Measurements from ENCODE around the gene MUC7.

DNA sequence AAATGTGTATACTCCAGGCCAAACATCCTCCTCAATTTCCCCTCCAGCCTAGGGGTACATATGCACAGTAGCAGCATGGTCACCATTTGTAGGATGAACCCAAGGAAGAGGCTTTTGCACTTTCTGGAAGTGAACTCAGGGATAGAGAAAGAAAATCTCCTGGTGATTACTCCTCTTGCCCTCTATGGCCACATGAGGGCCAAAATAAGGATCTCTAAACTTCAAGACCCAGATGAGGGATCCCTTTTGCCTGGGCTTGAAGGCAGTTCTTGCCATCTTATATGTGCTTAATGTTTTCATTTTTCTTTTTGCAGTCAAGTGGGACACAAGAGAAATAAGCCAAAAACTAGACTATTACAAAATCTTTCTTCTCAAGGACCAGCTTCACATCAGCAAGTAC, 29.5 kb upstream of the MUC7 start:
- TF ChIP-seq TAF1 (CRISPR knock-in tag; IDR thresholded peaks at IDR 0.05) (no peak), ZNF24 (IDR thresholded peaks at IDR 0.05) (no peak)

Measured in HepG2 (cell line).